ENCODE results near the gene ZNF883.

The ZNF883 gene

GRCh38 chr9:113018247-113018646 is 6.3 kb upstream of the ZNF883 start:
- TF ChIP-seq TAF1 (IDR thresholded peaks at IDR 0.05; ENCODE audit: borderline replicate concordance, insufficient read depth, low read length), result no peak
- TF ChIP-seq POLR2AphosphoS5 (IDR thresholded peaks at IDR 0.05; ENCODE audit: low read depth, low read length), result no peak
- no peak for TF ChIP-seq SIN3A (IDR thresholded peaks at IDR 0.05; ENCODE audit: borderline replicate concordance, insufficient read depth, low read length)
- no peak for TF ChIP-seq REST (IDR thresholded peaks at IDR 0.05; ENCODE audit: insufficient read depth in 1 of 2, low read depth in 2 of 2, low read length in 2 of 2)
- no peak for TF ChIP-seq FOXP2 (optimal IDR thresholded peaks at IDR 0.05; ENCODE audit: borderline replicate concordance, extremely low read depth, extremely low read length, insufficient read depth)

- TF ChIP-seq TAF1 (IDR thresholded peaks at IDR 0.05; ENCODE audit: borderline replicate concordance, insufficient read depth, low read length) (no peak), FOXP2 (optimal IDR thresholded peaks at IDR 0.05; ENCODE audit: borderline replicate concordance, extremely low read depth, extremely low read length, insufficient read depth) (no peak), REST (IDR thresholded peaks at IDR 0.05; ENCODE audit: insufficient read depth in 1 of 2, low read depth in 2 of 2, low read length in 2 of 2) (no peak), SIN3A (IDR thresholded peaks at IDR 0.05; ENCODE audit: borderline replicate concordance, insufficient read depth, low read length) (no peak), POLR2AphosphoS5 (IDR thresholded peaks at IDR 0.05; ENCODE audit: low read depth, low read length) (no peak)
These were observed 500 bp upstream of the ZNF883 start for GRCh38 chr9:113012492-113012891.

- no peak for TF ChIP-seq FOXP2 (optimal IDR thresholded peaks at IDR 0.05; ENCODE audit: borderline replicate concordance, extremely low read depth, extremely low read length, insufficient read depth)
- TF ChIP-seq SIN3A (IDR thresholded peaks at IDR 0.05; ENCODE audit: borderline replicate concordance, insufficient read depth, low read length), result no peak
- TF ChIP-seq POLR2AphosphoS5 (IDR thresholded peaks at IDR 0.05; ENCODE audit: low read depth, low read length), result no peak
- TF ChIP-seq REST (IDR thresholded peaks at IDR 0.05; ENCODE audit: insufficient read depth in 1 of 2, low read depth in 2 of 2, low read length in 2 of 2), result no peak
- no peak for TF ChIP-seq TAF1 (IDR thresholded peaks at IDR 0.05; ENCODE audit: borderline replicate concordance, insufficient read depth, low read length)
These were observed 6.2 kb downstream of the ZNF883 start for GRCh38 chr9:113005777-113006176.

- TF ChIP-seq POLR2AphosphoS5 (IDR thresholded peaks at IDR 0.05; ENCODE audit: low read depth, low read length) (no peak), TAF1 (IDR thresholded peaks at IDR 0.05; ENCODE audit: borderline replicate concordance, insufficient read depth, low read length) (no peak), SIN3A (IDR thresholded peaks at IDR 0.05; ENCODE audit: borderline replicate concordance, insufficient read depth, low read length) (no peak), FOXP2 (optimal IDR thresholded peaks at IDR 0.05; ENCODE audit: borderline replicate concordance, extremely low read depth, extremely low read length, insufficient read depth) (no peak), REST (IDR thresholded peaks at IDR 0.05; ENCODE audit: insufficient read depth in 1 of 2, low read depth in 2 of 2, low read length in 2 of 2) (no peak)
These were observed 14.6 kb downstream of the ZNF883 start for GRCh38 chr9:112997236-112997941.
